ENCODE results near the gene SYPL1.
A peak's percentile ranks its signal among the peaks of the same experiment; 100 is the strongest.

The SYPL1 gene

GRCh38 chr7:106068986-106069385 lies 43.1 kb downstream of the SYPL1 start:
- no peak for DNase-seq (ENCODE audit: low read depth in 3 of 3, low spot score in 1 of 3)

DNA sequence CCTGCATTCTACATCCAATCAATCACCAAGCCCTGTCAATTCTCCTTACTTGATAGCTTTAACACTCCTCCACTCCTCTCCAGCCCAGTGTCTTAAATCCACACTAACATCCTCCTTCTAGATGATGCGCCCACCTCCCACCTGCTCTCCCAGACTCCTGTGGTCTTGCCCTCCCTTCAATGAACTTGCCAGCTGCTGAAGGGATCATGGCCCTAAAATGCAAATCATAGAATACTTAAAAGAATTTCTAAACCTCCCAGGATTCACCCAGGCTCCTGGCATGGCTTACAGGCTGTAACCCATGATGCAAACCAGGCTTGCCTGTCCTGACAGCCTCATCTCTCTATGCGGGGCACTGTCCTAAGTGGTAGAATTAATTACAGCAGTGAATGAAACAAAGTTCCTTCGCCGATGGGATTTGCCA lies 43.6 kb downstream of the SYPL1 start:
- no peak for DNase-seq (ENCODE audit: low read depth in 3 of 3, low spot score in 1 of 3)

DNA sequence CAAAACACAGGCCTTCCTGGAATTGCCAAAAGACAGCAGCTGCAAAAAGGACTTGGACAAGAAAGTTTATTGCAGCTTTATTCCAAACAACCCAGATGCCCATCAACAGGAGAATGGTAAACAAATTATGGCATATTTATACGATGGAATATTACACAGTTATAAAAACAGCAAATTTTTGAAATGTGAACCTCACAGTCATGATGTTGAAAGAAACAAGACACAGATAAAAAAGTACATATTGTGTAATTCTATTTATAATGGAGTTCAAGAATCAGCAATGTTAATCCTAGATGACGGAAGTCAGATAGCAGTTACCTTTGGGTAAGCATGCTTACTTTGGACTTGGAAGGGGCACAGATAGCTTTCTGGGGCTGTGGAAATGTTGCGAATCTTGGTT lies 44.4 kb downstream of the SYPL1 start:
- no peak for DNase-seq (ENCODE audit: low read depth in 3 of 3, low spot score in 1 of 3)

GRCh38 chr7:106065575-106066500 lies 46.3 kb downstream of the SYPL1 start:
- DNase-seq (ENCODE audit: low read depth in 3 of 3, low spot score in 1 of 3) = no peak

DNA sequence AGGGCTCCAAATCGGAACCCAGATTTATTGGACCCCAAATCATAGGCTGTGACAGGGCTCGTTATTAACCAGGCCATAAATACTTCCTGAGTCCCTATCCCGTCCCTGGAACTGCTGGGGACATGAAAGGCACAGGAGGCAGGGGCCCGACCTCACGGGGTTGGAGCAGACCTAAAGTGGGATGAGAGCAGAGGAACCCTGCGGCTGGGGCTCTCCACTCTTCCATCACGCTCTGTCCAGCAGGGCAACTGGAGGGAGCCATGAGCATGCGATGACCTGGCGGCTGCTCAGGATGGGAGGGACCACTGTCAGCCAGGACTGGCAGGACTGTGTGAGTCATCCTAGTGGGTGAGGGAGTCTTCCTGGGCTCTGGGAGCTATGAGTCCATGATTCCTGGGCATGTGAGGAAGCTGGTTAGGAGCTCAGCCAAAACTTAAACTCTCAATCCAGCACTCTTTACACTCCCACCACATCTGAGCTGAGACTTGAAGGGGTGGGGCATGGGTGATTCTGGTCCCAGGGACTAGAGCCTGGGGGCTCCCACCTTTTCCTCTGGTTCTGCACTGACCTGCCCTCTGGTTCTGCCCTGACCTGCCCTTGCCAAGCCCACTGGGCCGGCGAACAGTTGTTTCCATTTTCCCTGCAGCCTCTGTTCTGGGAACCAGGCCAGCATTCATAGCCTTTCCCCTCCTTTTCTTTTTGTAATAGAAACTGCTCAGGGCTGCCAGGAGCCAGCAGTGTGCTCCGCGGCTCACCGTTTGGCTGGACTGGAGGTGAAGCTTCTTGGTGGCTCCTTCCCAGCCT lies 47.1 kb downstream of the SYPL1 start:
- no peak for DNase-seq (ENCODE audit: low read depth in 3 of 3, low spot score in 1 of 3)

- no peak for DNase-seq (ENCODE audit: low read depth in 3 of 3, low spot score in 1 of 3)
Observed at GRCh38 chr7:106064316-106064715, 47.8 kb downstream of the SYPL1 start.

DNA sequence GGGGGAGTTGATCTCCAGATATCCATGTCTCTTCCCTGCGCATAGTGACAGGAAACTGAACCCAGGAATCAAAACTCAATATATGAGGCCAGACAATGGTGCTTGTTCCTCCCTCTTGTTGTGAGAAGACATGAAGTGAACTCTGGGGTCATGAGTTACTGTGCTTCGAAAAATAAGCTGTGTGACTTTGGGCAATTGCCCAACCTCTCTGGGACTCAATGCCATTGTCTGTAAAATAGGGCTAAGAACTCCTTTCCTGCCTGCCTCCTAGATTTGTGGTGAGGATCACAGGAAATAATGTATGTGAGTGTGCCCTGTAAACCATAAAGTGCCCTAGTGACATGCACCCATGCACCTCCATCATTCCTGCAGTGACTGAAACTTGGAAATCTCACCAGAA lies 48.4 kb downstream of the SYPL1 start:
- no peak for DNase-seq (ENCODE audit: low read depth in 3 of 3, low spot score in 1 of 3)

GRCh38 chr7:106063024-106063423 lies 49.1 kb downstream of the SYPL1 start:
- DNase-seq (ENCODE audit: low read depth in 3 of 3, low spot score in 1 of 3) = no peak

DNA sequence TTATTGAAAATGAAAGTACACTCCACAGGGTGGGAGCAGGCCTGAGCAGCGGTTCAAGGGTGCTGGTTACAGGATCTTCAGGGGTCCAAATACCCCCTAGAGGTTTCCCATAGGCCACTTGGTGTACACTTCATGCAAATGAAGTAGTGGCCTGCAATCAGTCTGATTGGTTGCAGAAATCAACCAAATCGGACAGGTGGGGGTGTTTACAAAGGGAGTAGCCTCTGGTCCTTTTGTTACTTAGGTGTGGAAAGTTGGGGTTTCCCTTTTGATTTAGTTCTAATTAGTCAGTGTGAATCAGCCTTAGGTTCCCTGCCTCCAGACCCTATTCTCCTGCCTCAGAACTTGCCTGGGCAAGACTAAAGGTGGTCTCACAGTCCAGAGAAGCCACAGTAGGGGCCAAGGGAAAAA lies 49.6 kb downstream of the SYPL1 start:
- DNase-seq (ENCODE audit: low read depth in 3 of 3, low spot score in 1 of 3) = no peak

GRCh38 chr7:106062006-106062405 lies 50.1 kb downstream of the SYPL1 start:
- DNase-seq (ENCODE audit: low read depth in 3 of 3, low spot score in 1 of 3) = no peak

DNA sequence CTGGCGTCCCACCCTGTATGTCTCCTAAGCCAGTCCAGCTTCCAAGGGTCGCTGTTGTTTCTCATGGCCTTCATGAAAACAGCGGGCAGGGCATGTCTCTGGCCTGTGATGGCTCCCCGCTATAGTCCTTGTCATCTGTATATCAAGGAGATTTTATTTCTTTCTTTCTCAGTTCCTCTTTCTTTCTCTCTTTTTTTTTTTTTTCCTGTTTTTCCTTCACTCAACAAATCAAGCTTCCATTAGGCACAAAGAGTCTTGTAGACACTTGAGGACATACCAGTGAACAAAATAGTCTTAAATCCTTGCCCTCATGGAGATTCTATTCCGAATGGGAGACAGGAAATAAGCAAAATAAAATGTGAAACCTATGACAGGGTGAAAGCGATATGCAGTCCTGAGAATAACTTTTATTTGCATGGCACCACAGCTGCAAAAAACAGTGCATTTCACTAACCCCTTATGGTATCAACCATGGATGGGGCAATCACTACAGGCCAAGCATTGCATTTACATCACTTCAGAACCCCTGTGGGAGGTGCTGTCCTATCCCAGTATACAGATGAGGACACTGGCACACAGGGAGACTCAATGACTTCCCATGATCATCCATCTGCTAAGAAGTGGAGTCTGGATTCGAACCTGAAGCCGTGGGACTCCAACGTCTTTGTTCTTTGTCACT lies 50.7 kb downstream of the SYPL1 start:
- no peak for DNase-seq (ENCODE audit: low read depth in 3 of 3, low spot score in 1 of 3)

GRCh38 chr7:106060394-106060920 lies 51.7 kb downstream of the SYPL1 start:
- no peak for DNase-seq (ENCODE audit: low read depth in 3 of 3, low spot score in 1 of 3)

GRCh38 chr7:106059556-106059955 lies 52.6 kb downstream of the SYPL1 start:
- DNase-seq (ENCODE audit: low read depth in 3 of 3, low spot score in 1 of 3) = no peak

GRCh38 chr7:106058928-106059324 lies 53.2 kb downstream of the SYPL1 start:
- no peak for DNase-seq (ENCODE audit: low read depth in 3 of 3, low spot score in 1 of 3)

GRCh38 chr7:106057962-106058927 lies 53.9 kb downstream of the SYPL1 start:
- no peak for DNase-seq (ENCODE audit: low read depth in 3 of 3, low spot score in 1 of 3)

- DNase-seq (ENCODE audit: low read depth in 3 of 3, low spot score in 1 of 3) = no peak
Observed at GRCh38 chr7:106057204-106057961, 54.7 kb downstream of the SYPL1 start.

- peak; percentile 10 to 40 (median 38) for DNase-seq (ENCODE audit: low read depth in 3 of 3, low spot score in 1 of 3)
Observed at GRCh38 chr7:106056513-106057203, 55.5 kb downstream of the SYPL1 start.

GRCh38 chr7:106054971-106055532 lies 57.1 kb downstream of the SYPL1 start:
- DNase-seq (ENCODE audit: low read depth in 3 of 3, low spot score in 1 of 3) = no peak
